ENCODE measurements around the gene SEC23IP.
"Not testable (repeated sequence)": the region's sequence is repeated elsewhere in the genome, so short reads cannot be mapped to it uniquely, and the experiment has no call there.

The SEC23IP gene

GRCh38 chr10:119883901-119884611 lies 8.5 kb upstream of the SEC23IP start:
- not testable (repeated sequence) for DNase-seq (ENCODE audit: low read depth)

- not testable (repeated sequence) for DNase-seq (ENCODE audit: low read depth)
These were observed 6.5 kb upstream of the SEC23IP start for GRCh38 chr10:119886070-119886469.

- DNase-seq (ENCODE audit: low read depth), result not testable (repeated sequence)
These were observed 3.8 kb upstream of the SEC23IP start for GRCh38 chr10:119888715-119889114.

- not testable (repeated sequence) for DNase-seq (ENCODE audit: low read depth)
These were observed 3.3 kb upstream of the SEC23IP start for GRCh38 chr10:119889201-119889600.

GRCh38 chr10:119890307-119890706 lies 2.2 kb upstream of the SEC23IP start:
- DNase-seq (ENCODE audit: low read depth), result not testable (repeated sequence)

- DNase-seq (ENCODE audit: low read depth), result not testable (repeated sequence)
These were observed 712 bp upstream of the SEC23IP start for GRCh38 chr10:119891849-119892187.

GRCh38 chr10:119893074-119893473 lies 544 bp downstream of the SEC23IP start:
- DNase-seq (ENCODE audit: low read depth), result no peak

- no peak for DNase-seq (ENCODE audit: low read depth)
These were observed 1.4 kb downstream of the SEC23IP start for GRCh38 chr10:119893845-119894427.

GRCh38 chr10:119896061-119896655 lies 3.6 kb downstream of the SEC23IP start:
- no peak for DNase-seq (ENCODE audit: low read depth)

GRCh38 chr10:119896937-119897770 lies 4.6 kb downstream of the SEC23IP start:
- no peak for DNase-seq (ENCODE audit: low read depth)

- no peak for DNase-seq (ENCODE audit: low read depth)
These were observed 6.0 kb downstream of the SEC23IP start for GRCh38 chr10:119898577-119898976.

- DNase-seq (ENCODE audit: low read depth), result no peak
These were observed 11.6 kb downstream of the SEC23IP start for GRCh38 chr10:119903946-119904666.

GRCh38 chr10:119907695-119908094 lies 15.2 kb downstream of the SEC23IP start:
- DNase-seq (ENCODE audit: low read depth), result not testable (repeated sequence)

GRCh38 chr10:119908166-119908565 lies 15.6 kb downstream of the SEC23IP start:
- DNase-seq (ENCODE audit: low read depth), result no peak

- DNase-seq (ENCODE audit: low read depth), result no peak
These were observed 18.2 kb downstream of the SEC23IP start for GRCh38 chr10:119910689-119911088.

- DNase-seq (ENCODE audit: low read depth), result no peak
These were observed 25.2 kb downstream of the SEC23IP start for GRCh38 chr10:119917777-119918176.

- no peak for DNase-seq (ENCODE audit: low read depth)
These were observed 26.7 kb downstream of the SEC23IP start for GRCh38 chr10:119919271-119919670.

- DNase-seq (ENCODE audit: low read depth), result no peak
These were observed 27.3 kb downstream of the SEC23IP start for GRCh38 chr10:119919826-119920225.

GRCh38 chr10:119928411-119928810 lies 35.9 kb downstream of the SEC23IP start:
- DNase-seq (ENCODE audit: low read depth), result no peak

GRCh38 chr10:119931871-119932270 lies 39.3 kb downstream of the SEC23IP start:
- no peak for DNase-seq (ENCODE audit: low read depth)

GRCh38 chr10:119932631-119933030 lies 40.1 kb downstream of the SEC23IP start:
- DNase-seq (ENCODE audit: low read depth), result no peak

- DNase-seq (ENCODE audit: low read depth), result no peak
These were observed 40.6 kb downstream of the SEC23IP start for GRCh38 chr10:119933179-119933578.
